ENCODE data around the gene SH3BGR. TPM values are rescaled to one million over a fixed set of nuclear protein-coding genes. Genes with fewer than 3 reads are reported as not detected.

The SH3BGR gene
- total and polyA plus RNA-seq, 2 of the 8 experiments (the other 6 are each of a cell fraction or from before 2014, with no cell fraction given) = 2.1 to 5.9 TPM

DNA sequence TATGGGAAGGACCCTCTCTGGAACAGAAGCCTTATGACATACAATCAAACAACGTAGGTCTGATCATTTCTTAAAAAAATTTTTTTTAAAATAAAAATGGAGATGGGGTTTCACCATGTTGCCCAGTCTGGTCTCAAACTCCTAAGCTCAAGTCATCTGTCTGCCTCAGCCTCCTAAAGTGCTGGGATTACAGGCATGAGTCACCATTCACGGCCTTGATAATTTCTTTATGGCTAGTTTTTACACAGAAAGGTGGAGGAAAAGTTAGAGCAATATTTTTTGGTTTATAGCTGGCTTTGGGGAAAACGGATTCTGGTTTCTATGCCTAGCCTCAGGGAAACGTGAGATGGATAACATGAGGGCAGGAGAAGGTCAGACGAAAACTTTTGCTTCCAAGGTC, 91.0 kb downstream of the SH3BGR start:
- Histone ChIP-seq H3K4ac (replicated peaks; ENCODE audit: insufficient read length, low read depth, low read length) (no peak overlapping the region), H2BK15ac (ENCODE audit: low read length) (no peak overlapping the region), H3K23me2 (ENCODE audit: low read depth, low read length) (no peaks in the 10 kb centered on the region), H3K9ac (replicated peaks in 1 of 4; ENCODE audit: extremely low read depth in 1 of 4, low read depth in 3 of 4, low read length in 3 of 4) (no peak overlapping the region), H3K36me3 (ENCODE audit: control insufficient read depth in 2 of 4, insufficient read depth in 4 of 4, low read length in 3 of 4) (peaks cover 0 to 31% (median 6%) of the 10 kb centered on the region in 4 experiments; a peak in 4 of 8 replicates), H3K4me3 (ENCODE audit: extremely low read depth in 1 of 4, insufficient read depth in 2 of 4, low read depth in 3 of 4, low read length in 4 of 4) (no peak overlapping the region), H4K91ac (replicated peaks; ENCODE audit: insufficient read length, low read length) (no peak overlapping the region), H2AFZ (ENCODE audit: low read length) (no peak overlapping the region), H3K79me1 (ENCODE audit: low read depth, low read length) (no peaks in the 10 kb centered on the region), H3K4me2 (ENCODE audit: insufficient read depth in 1 of 2, low read depth in 2 of 2, low read length in 2 of 2) (no peak overlapping the region), H2BK120ac (replicated peaks; ENCODE audit: low read depth, low read length) (no peak overlapping the region), H3K9me3 (ENCODE audit: insufficient read depth in 2 of 2, low read depth in 1 of 2, low read length in 1 of 2) (peaks cover 34 to 37% of the 10 kb centered on the region in 2 experiments), H2AK5ac (ENCODE audit: low read depth, low read length) (no peak overlapping the region), H3K23ac (ENCODE audit: insufficient read length) (no peak overlapping the region), H3K14ac (ENCODE audit: insufficient read length) (no peak overlapping the region), H2BK12ac (ENCODE audit: low read depth, low read length) (no peak overlapping the region), H4K8ac (ENCODE audit: extremely low read depth, insufficient read depth, low read length) (no peak overlapping the region), H3K4me1 (replicated peaks in 1 of 4; ENCODE audit: control insufficient read depth in 3 of 4, insufficient read depth in 4 of 4, low read length in 3 of 4) (peaks cover 2 to 8% (median 7%) of the 10 kb centered on the region in 4 experiments; a peak in 6 of 7 replicates), H3K79me2 (ENCODE audit: control insufficient read depth in 1 of 2, insufficient read depth in 2 of 2, low read length in 2 of 2) (no peaks in the 10 kb centered on the region), H3K18ac (ENCODE audit: extremely low read depth, low read length) (no peak overlapping the region), H2BK20ac (ENCODE audit: low read length) (0 out of 2 replicates have a peak overlapping the region, but pooled peaks have one; percentile 40), H3K27ac (ENCODE audit: low read depth, low read length) (no peak overlapping the region), H2BK5ac (ENCODE audit: low read depth, low read length) (no peak overlapping the region), H4K20me1 (replicated peaks in 1 of 2; ENCODE audit: control insufficient read depth in 1 of 2, insufficient read depth in 2 of 2, low read length in 2 of 2) (no peaks in the 10 kb centered on the region), H3K56ac (replicated peaks; ENCODE audit: insufficient read length, low read depth, low read length) (no peak overlapping the region), H3K27me3 (replicated peaks in 1 of 4; ENCODE audit: control insufficient read depth in 3 of 4, extremely low read depth in 1 of 4, insufficient read depth in 3 of 4, low read length in 3 of 4) (no peaks in the 10 kb centered on the region; a peak in 1 of 7 replicates), H4K5ac (ENCODE audit: insufficient read length, low read depth, low read length) (no peak overlapping the region)
- ChIA-PET CTCF (ENCODE audit: partially characterized antibody) (no interaction called here), POLR2A (ENCODE audit: partially characterized antibody) (no interaction called here)
- no peak for FAIRE-seq
- TF ChIP-seq RFX5 (IDR thresholded peaks at IDR 0.05; ENCODE audit: borderline replicate concordance, low read depth, low read length) = no peak
- TF ChIP-seq SP4 (IDR thresholded peaks at IDR 0.05; ENCODE audit: low read length) = no peak
- no peak for TF ChIP-seq TBP (IDR thresholded peaks at IDR 0.05; ENCODE audit: low read depth, low read length)
- TF ChIP-seq FOSL1 (IDR thresholded peaks at IDR 0.05; ENCODE audit: insufficient read depth, low read depth, low read length) = no peak
- TF ChIP-seq, protein P1, sequence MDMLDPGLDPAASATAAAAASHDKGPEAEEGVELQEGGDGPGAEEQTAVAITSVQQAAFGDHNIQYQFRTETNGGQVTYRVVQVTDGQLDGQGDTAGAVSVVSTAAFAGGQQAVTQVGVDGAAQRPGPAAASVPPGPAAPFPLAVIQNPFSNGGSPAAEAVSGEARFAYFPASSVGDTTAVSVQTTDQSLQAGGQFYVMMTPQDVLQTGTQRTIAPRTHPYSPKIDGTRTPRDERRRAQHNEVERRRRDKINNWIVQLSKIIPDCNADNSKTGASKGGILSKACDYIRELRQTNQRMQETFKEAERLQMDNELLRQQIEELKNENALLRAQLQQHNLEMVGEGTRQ (IDR thresholded peaks at IDR 0.05; ENCODE audit: low read length) = no peak
- no peak for TF ChIP-seq GABPA (IDR thresholded peaks at IDR 0.05; ENCODE audit: borderline replicate concordance, insufficient read depth, low read length)
- no peak for TF ChIP-seq RNF2 (IDR thresholded peaks at IDR 0.05; ENCODE audit: borderline replicate concordance, low read depth, low read length, missing control alignments, poor library complexity, severe bottlenecking)
- TF ChIP-seq PHF8 (conservative IDR thresholded peaks at IDR 0.05; ENCODE audit: low read depth, low read length) = no peak
- TF ChIP-seq JUN (IDR thresholded peaks at IDR 0.05; ENCODE audit: low read depth, low read length) = no peak
- TF ChIP-seq KDM1A (IDR thresholded peaks at IDR 0.05; ENCODE audit: borderline replicate concordance, low read length) = no peak
- TF ChIP-seq SP2 (IDR thresholded peaks at IDR 0.05; ENCODE audit: low read length) = no peak
- no peak for TF ChIP-seq CBX8 (IDR thresholded peaks at IDR 0.05; ENCODE audit: borderline replicate concordance, low read depth, low read length)
- DNase-seq (ENCODE audit: low read depth in 1 of 2, low spot score in 2 of 2) = no peak
- 92% methylated on average over 5 of the region's 5 CpGs; no CpG with 5 or more reads in 1 of the 2 experiments for WGBS, 2 experiments (ENCODE audit: extremely low coverage in 1 of 2, insufficient coverage in 1 of 2, insufficient read length in 1 of 2, insufficient replicate concordance in 2 of 2, low coverage in 1 of 2, low lambda C conversion rate in 2 of 2, missing lambda C conversion rate in 1 of 2)
